Measurements from ENCODE around the gene WDR13.
"Not testable (repeated sequence)": the region's sequence is repeated elsewhere in the genome, so short reads cannot be mapped to it uniquely, and the experiment has no call there.

The WDR13 gene

GRCh38 chrX:48597353-48598264, at the start of gene WDR13:
Gene WDR13 (plus strand): TSS chrX:48597492. CDS start chrX:48597997, 505 bp downstream.
- peak; percentile 95 for DNase-seq

GRCh38 chrX:48548871-48549270, 48.4 kb upstream of the WDR13 start:
- DNase-seq: no peak

DNA sequence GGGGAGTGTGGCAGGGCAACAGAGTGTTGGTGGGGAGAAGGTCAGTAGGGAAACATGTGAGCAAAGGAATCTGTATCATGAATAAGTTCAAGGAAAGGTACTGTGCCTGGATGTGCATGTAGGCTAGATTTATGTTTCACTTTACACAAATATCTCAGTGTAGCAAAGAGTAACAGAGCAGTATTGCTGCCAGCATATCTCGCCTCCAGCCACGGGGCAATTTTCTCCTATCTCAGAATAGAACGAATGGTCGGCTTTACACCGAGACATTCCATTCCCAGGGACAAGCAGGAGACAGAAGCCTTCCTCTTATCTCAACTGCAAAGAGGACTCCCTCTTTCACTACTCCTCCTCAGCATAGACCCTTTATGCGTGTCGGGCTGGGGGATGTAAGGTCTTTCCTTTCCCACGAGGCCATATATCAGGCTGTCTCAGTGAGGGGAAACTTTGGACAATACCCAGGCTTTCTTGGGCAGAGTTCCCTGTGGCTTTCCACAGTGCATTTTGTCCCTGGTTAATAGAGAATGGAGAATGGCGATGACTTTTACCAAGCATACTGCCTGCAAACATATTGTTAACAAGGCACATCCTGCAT, 41.5 kb upstream of the WDR13 start:
- DNase-seq: not testable (repeated sequence)

GRCh38 chrX:48558271-48558670, 39.0 kb upstream of the WDR13 start:
- no peak for DNase-seq

DNA sequence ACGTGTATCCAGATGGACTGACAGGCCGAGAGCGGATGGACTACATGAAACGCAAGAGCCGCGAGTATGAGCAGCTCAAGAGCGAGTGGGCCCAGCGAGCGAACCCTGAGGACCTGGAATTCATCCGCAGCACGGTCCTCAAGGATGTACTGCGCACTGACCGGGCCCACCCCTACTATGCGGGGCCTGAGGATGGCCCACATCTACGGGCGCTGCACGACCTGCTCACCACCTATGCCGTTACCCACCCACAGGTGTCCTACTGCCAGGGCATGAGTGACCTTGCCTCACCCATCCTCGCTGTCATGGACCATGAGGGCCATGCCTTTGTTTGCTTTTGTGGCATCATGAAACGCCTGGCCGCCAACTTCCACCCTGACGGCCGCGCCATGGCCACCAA, 37.7 kb upstream of the WDR13 start:
- no peak for DNase-seq

- DNase-seq: no peak
Observed at GRCh38 chrX:48560056-48560455, 37.2 kb upstream of the WDR13 start.

DNA sequence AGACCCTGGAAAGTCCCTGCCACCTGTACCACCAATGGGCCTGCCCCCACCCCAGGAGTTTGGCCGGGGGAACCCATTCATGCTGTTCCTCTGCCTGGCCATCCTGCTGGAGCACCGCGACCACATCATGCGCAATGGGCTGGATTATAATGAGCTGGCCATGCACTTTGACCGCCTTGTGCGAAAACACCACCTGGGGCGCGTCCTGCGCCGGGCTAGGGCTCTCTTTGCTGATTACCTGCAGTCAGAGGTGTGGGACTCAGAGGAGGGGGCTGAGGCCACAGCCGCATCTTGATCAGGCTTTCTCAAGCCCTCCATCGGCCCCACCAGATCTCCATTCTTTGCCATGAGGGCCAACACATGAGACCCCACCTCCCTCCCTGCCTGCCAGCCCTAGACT, 36.6 kb upstream of the WDR13 start:
- DNase-seq: no peak

GRCh38 chrX:48569958-48570357, 27.3 kb upstream of the WDR13 start:
- no peak for DNase-seq

- DNase-seq: no peak
Observed at GRCh38 chrX:48573690-48574269, 23.5 kb upstream of the WDR13 start.

DNA sequence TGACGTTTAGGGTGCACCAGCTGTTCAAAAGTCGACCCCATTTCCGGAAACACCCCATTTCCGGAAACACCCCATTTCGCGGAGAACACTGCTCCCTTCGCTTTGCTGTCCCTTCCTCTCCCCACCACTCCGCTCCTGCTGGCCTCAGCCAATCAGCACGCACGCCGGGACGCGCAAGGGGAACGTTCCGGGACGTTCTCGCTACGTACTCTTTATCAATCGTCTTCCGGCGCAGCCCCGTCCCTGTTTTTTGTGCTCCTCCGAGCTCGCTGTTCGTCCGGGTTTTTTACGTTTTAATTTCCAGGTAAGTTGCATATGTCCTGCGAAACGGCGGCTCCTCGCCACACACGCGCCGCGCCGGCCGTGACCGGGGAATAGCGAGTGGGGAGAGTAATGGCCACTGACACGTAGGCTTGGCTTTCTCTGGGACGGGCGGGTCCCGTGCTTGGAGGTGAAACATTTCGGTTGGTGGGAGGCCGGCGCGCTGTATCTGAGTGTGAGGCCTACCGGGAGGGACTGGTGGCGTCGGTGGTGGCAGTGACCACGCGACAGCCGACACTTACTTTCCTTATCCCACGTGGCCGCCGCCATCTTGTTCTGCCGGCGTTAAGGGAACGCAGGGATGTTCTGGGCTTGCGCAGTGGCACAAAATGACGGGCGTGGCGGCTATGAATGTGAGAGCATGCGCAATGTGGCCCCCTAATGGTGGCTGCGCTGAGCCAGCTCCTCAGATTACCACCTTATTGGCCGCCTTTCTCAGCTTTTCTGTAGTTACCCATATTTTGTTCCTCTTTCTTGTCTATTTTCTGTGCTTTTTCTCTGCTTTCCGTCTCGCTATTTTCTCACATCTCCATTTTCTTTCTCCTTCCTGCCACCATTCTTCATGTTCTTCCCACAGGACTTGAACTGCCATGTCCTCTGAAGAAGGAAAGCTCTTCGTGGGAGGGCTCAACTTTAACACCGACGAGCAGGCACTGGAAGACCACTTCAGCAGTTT, 22.7 kb upstream of the WDR13 start, which contains the start of gene RBM3:
TSS of gene RBM3 (plus strand) at position 215 of the 997 bp plus-strand sequence. CDS start at position 912, 697 bp downstream.
- DNase-seq: peak; percentile 95

GRCh38 chrX:48575642-48576041, 21.6 kb upstream of the WDR13 start:
- DNase-seq: no peak

GRCh38 chrX:48576108-48576507, 21.2 kb upstream of the WDR13 start:
- DNase-seq: no peak

GRCh38 chrX:48578661-48579128, 18.6 kb upstream of the WDR13 start:
- no peak for DNase-seq

DNA sequence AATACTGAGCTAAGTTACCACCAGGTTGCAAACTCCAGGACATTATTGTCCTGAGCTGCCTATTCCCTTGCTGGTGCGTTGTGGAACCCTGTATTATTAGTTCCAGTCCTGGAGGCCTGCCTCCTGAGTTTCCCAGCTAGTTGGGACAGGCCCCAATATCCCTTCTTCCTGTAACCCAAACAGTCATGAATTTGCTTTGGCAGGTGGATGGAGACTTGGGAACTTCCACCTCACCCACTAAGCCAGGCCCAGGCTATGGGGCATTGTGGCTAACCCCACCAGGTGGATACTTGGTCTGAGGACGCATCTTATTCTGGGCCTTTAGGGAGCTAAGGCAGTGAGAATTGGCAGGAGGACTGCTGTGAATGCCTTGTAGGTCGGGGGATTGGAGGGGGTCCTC, 18.0 kb upstream of the WDR13 start:
- DNase-seq: no peak

GRCh38 chrX:48580662-48581061, 16.6 kb upstream of the WDR13 start:
- no peak for DNase-seq

DNA sequence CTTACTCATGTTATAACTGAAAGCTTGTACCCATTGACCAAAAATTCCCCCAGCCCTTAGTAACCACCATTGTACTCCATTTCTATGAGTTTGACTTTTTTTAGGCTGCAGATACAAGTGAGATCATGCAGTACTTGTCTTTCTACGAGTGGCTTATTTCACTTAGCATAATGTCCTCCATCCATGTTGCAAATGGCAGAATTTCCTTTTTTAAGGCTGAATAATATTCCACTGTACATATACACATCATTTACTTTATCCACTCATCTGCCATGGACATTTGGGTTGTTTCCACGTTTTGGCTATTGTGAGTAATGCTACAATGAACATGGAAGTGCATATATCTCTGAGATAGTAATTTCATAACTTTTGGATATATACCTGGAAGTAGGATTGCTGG, 12.6 kb upstream of the WDR13 start:
- DNase-seq: no peak

GRCh38 chrX:48589482-48590162, 7.7 kb upstream of the WDR13 start:
- DNase-seq: no peak

GRCh38 chrX:48590203-48591103, 6.8 kb upstream of the WDR13 start:
- DNase-seq: no peak

GRCh38 chrX:48591255-48591791, 6.0 kb upstream of the WDR13 start:
- DNase-seq: no peak

- no peak for DNase-seq
Observed at GRCh38 chrX:48592971-48593370, 4.3 kb upstream of the WDR13 start.

All from eye (tissue), 1 donor.